GM21723 (cell line): ENCODE measurements around the gene PPP3R1.

Experiments used
- ATAC-seq: cut with Tn5 transposase; IDR thresholded peaks from one replicate; pipeline ENCODE4 v1.9.1; 2021; ENCODE audit warnings: mild to moderate bottlenecking, moderate library complexity; ENCODE audit not compliant: unreplicated experiment

Gene PPP3R1

DNA sequence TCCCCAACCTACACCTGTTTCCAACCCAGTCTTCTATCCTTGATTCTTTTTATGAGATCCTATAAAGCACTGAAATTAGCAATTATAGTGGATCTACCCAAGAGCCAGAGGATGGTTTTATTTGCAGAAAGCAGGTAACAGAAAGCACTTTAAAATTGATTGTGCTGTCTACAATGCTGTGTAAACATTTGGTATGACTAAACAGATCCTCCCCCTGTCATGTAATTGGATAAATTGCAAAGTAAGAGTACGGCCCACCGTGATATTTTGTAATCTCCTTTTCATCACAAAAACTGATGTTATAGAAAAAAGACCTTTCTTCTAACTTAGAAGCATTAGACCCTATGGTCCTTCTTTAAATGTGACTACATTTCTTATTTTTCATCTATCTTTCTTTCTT lies 11.3 kb upstream of the PPP3R1 start:
- ATAC-seq, result no peak

DNA sequence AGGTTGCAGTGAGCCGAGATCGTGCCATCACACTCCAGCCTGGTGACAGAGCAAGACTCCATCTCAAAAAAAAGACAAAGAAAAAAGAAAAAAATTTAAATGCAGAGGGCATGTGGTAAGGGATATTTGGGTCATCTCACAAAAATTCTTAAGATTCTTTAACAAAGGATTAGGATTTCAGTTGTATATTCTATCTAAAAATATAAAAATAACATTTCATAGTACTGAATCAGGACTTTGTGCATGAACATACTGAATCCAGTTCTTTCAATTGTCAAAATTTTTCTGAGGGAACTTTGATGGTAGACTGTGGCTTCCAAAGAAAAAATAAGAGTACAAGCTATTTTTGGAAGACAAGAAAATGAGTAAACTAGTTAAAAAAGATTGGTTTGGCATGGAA lies 6.5 kb upstream of the PPP3R1 start:
- no peak for ATAC-seq

DNA sequence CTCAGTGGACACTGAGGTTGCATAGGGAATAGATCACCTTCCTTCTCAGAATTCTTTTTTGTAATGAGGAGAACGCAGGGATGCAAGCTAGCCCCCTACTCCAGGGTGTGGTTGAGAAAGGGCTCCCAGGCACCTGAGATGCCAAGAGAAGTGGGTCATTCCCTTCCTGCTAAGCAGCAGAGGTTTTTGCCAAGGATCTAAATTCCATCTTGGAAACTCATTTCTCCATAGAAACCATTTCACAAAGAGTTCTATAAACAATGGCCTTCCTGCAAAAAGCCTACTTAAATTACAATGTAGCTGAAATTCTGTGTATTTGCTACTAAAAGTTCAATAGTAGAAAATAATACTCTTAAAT lies 3.7 kb upstream of the PPP3R1 start:
- ATAC-seq, result no peak

DNA sequence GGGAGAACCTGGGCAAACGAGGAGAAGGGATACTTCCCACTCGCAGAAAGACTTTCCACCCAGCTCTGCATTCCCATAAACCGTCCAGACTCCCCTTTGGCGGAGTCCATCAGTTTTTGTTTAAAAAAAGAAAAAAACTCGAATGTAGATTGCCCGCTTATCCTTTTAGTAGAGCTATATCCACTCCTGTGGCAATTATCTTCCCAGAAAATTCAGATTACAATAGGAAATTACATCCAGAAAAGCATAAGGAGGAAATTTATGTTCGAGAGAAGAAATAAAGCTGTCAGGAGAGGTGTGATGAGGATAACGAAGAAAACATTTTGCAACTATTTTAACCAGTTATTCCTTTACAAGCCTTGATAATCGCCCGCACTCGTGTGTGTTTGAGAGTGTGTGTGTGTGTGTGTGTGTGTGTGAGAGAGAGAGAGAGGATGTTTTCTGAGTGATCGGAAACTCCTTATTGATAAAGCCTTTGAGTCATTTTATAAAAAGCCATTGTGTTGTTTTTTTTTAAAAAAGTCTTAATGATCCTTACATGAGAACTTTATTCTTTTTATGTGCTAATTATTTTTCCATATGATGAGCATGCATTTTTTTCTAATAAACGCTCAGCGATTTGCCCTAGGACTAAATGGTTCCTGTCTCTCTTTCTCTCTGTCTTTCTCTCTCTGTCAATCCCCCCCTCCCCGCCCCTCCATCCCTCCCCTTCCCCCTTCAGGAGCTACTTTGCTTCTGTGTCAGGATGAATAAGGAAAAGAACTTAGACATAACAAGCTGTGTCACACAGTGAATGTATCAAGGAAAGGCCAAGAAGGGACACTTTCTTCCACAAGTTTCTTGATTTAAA lies 1.1 kb upstream of the PPP3R1 start:
- no peak for ATAC-seq

DNA sequence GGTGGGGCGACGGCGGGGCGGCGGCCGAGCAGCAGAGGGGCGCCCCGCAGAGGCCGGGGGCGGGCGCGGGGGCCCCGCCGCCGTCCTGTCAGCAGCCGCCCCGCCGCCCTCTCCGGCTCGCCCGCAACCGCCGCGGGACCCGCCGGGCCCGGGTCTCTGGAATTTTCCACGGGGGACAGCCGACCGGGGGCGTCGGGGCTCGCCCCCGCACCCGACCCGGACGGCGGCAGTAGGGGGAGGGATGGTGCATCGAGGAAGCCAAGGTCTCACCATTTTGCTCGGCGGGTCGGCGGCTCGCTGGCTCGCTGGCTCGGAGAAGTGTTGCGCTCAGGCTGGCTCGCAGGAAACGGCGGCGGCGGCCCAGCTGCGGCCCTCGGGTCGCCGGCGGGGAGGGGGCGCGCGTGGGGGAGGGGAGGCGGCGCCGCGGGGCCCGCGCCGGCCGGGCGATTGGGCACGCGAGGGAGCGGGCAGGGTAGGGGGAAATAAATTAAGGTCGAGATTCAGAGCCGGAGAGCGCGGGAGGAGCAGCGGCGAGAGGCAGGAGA lies 405 bp downstream of the PPP3R1 start:
- ATAC-seq, result peak; percentile 11

DNA sequence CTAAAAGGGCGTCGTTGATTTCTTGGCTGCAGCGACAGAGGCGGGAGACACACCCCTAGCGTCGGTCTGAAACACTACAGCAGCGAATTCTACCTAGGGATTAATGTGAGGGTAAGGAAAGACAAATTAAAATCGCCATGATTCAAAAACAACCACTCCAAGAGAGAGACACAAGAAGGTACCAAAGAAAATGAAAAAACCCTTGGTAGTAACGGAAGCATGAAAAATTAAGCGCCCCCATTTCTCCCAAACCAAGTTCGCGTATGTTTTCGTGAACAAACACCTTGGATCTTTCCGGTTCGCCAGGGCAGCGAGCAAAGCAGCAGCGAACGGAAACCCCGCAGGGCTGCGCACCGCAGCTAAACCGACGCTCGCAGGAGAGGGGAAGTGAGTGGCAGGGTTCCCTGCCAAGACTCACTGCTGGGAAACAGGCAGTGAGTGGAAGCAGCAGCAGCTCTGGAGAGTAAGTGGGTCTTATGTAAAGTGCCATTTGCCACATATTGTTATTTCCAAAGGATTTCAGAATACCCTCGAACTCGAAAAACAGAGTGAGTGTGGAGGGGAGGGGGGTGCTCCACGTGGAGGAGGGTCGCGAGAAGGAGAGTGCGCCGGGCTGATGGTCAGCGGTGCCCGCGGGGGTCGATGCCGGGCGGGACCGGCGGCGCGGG lies 1.0 kb downstream of the PPP3R1 start:
- peak; percentile 59 for ATAC-seq

DNA sequence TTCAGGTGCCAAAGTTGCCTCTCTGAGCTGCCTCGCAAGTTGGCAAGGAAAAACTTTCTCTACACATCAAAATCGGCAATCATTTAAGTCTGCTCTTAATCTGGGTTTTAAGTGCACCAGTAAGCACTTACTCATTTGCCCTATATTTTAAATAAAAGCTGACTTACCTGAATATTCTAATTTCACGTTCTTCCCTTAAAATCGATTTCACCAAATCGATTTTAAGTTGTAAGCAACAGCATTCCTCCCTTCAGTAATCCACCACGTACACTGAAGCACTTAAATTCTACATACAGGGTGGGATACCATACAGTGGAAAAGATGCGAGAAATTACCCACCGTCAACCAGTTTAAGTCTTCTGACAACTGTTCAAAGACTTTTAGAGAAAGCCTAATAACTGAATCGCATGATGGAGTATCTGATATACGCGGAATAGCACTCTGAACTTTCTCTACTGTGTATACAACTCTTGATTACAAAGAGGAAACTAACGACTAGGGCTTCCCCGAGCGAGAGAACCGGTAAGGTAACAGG lies 1.6 kb downstream of the PPP3R1 start:
- no peak for ATAC-seq

DNA sequence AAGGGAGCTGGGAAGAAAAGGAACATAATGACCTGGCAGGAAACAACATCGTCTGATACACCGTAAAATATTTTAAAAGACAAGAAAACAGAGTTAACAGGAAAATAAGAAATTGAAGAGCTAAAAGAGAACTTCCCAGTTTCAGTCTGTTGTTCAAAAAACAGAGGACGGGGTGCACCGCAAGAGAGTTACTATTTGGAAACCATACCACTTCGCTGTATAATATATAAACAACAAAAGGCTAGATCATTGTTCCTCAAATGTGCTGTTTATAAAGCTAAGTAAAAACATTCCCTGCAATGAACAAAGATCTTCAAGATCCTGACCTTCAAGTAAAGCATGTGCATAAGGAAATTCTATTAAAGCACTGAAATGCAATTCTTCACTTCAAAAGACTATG lies 2.1 kb downstream of the PPP3R1 start:
- no peak for ATAC-seq

DNA sequence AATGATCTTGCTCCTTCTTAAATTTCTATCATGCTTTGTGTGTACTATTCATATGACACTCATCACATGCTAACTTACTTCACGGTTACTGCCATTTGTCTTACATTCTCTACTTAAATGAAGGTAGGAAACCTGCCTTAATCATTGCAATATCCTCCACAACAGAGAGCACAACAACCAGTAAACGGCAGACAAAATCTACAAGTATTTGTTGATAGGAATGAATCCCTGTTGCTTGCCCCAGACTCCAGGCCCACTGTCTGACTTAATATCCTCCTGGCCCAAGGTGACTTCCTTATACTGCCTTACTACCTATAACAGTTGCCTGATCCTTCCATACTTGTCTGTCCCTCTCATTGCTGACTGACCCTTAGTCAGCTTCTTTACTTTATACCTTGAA lies 3.5 kb downstream of the PPP3R1 start:
- no peak for ATAC-seq

DNA sequence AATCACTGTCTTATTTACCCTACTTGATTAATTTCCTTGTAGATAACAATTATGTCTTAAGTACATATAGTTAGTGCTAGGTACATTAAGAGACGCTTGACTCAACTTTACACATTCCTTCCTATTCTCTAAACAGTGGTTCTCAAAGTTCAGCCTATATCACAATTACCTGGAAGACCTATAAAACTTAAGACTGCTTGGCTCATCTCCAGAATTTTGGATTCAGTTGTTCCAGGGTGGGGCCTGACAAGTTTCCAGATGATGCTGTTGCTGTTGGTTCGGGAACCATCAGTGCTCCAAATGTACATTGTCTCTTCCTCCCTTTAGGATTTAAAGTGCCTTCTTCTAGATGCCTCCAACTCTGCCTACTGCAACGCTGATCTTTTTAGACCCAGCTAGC lies 4.0 kb downstream of the PPP3R1 start:
- ATAC-seq, result no peak

DNA sequence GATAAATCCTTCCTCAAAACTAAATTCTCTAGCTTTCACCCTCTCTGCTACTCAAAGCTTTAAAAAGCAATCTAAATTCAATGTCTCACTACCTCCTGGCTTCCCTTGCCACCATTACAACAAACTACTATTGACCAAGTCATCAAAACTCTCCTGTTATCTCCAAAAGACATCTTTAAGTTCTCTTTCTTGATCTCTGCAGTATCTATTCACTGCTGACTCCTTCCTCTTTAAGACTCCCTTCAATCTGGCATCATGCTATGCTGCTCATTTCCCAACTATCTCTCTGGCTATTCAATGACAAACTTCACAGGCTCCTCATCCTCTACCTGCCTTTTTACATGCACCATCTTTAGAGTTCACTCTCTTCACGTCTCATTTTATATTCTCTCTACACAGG lies 5.9 kb downstream of the PPP3R1 start:
- ATAC-seq, result no peak

DNA sequence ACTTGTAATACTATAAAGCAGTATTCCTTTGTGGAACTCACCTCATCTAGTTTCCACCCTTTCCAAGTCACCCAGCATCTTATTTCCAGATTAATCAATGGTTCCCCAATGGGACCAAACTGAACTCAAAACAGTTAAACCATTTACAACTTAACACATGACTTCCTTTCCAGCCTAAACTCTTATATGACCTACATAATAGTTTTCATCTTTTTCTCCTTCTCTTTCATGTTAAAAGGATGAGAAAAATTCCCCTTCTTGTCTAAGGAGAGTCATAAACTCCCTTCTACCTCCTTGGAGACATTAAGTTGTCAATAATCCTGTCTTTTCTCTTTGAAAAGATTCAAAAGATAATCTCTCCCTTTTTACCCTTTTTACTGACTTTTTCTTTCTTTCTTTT lies 6.7 kb downstream of the PPP3R1 start:
- ATAC-seq, result no peak

DNA sequence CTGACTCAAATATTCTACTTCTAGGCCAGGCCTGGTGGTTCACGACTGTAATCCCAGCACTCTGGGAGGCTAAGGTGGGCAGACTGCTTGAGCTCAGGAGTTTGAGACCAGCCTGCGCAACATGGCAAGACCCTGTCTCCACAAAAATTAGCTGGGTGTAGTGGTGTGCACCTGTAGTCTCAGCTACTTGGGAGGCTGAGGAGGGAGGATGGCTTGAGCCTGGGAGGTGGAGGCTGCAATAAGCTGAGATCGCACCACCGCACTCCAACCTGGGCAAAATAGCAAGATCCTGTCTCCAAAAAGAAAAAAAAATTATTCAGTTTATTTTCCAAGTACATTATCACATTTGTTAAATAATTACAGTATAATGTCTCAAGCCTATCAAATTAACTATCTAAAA lies 7.3 kb downstream of the PPP3R1 start:
- ATAC-seq, result no peak

DNA sequence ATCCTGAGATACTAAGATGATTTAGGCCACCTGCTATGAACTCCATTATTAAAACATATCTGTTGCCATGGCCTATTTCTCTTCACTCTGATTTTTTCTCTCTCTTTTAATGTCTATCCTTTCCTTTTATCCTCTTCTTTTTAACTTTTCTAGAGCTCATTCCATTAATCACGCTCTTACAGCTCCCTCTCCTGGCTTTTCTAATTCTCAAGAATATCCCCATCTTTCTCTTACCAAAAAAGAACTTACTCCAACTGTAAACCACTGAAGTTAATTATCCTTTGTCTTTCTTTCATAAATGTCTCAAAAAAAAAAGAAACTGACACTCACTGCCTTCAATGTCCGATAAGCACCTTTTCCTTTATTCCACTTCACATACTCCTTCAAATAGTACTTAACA lies 7.9 kb downstream of the PPP3R1 start:
- no peak for ATAC-seq

DNA sequence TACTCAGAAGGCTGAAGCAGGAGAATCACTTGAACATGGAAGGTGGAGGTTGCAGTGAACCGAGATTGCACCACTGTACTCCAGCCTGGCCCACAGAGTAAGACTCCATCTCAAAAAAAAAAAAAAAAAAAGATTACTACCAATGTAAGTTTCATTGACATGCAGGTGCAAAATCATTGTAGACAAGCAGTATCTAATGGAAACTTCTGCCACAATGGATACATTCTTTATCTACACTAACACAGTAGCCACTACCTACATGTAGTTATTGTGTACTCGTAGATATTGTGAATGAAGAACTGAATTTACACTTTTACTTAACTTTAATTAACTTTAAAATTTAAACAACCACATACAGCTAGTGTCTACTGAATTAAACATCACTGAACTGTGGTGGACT lies 10.6 kb downstream of the PPP3R1 start:
- ATAC-seq, result no peak

DNA sequence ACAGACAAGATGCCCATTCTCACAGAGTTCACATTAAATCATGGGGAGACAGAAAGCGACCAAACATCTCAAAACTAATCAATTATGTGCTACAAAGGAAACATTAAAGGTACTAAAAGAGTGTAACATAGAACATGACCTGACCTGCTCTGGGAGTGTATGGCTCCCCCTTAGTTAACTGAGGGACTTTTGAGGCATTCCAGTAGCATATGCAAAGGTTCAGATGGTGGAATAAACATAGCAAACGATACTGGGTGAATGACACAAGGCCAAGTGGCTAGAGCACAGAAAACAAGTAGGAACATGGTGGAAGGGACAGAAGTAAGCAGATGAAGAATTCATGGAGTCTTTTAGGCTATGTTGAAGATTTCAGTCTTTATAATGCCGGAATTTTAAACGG lies 11.9 kb downstream of the PPP3R1 start:
- no peak for ATAC-seq

DNA sequence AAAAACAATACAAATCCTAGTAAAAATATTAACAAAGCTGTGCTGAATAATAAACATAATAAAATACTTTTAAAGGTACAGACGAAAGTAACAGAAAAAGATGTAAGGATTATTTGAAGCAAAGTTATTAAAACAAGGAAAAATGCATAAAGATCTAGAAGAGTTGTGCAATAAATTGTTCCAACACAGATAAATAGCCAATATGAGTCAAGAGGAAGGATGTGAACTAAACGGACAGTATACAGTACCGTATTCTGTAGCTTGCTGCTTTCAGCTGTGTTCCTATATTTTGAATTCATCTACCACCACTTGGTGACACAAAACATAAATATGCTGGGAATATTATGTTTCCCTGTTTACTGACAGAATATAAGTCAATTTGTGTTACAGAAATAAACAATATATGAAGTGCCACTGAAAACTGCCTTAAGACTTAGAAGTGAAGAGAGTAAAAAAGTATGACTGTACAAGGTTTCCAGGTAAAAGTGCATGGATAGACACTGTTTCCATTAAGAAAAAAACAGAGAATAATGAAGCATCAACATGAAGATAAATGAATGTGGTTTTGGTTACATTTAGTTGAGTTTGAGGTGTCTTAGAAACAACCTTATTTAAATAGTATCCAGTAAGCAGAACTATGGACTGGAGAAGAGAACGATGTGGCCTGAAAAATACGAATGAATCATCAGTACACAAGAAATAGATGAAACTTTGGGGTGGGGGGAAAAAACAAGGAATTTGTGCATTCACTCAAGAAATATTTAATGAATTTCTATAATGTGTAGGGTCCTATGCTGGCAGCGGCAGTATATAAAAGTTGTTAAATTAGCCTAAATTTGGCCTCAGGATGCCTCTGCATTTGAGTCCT lies 13.1 kb downstream of the PPP3R1 start:
- ATAC-seq, result no peak

DNA sequence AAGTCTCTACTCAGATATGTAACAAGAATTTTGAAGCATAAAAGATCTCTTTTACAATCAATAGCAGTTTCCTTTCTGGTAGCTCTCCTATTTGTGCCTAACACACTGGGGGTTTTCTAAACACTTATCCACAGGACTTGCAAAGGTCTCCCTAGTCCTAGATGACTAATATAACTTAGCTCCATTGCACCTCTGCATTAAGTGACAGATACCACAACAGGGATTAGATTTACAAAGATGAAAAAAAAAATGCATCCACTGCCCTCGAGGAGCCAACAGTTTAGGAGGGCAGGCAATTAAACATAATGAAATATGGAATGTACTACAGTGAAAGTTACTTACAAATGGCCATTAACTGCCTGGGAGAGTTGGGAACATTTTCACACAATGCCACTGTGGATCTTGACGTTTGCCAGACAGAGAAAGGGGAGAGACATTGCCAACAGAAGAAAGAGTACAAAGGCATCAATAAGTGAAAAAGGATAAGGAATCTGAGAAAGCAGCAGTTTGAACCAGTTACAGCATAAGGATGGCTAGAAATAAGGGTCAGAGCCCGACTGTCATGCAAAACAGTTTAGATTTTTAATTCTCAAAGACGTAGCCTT lies 14.3 kb downstream of the PPP3R1 start:
- ATAC-seq, result no peak

DNA sequence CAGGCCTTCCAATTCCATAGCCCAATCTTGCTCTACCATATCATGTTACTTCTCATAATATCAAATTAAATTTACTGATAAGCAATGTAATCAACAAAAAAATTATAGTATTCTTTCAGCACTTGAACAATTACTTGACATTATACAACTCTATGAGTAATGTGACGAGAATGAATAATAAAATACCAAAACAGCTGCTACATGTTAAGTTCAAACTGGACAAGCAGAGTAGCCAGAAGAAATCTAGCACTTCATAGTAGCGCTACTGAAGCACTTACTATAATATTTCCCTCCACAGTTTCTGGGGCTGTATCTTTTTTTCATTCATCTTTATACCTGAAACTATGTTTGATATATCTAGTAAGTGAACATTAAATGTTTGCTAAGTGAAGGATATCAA lies 14.9 kb downstream of the PPP3R1 start:
- ATAC-seq, result no peak

DNA sequence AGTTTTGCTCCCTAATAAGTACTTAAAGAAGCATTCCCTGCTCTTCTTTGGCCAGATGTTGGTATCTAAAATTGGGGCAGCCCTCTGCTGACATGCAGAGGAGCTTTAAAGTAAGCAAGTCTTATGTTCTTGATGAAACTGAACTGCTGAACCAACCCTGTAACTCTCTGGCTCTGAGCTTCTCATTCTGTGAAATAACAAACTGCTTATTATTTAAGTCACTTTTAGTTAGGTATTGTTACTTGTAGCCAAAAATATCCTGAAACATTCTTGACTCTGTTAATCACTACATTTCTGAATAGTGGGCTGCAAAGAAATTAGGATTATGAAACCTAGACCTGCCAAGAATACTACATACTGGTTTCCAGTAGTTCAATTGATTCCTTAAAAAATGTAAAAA lies 15.5 kb downstream of the PPP3R1 start:
- no peak for ATAC-seq
